Fibroblast of skin of abdomen (primary cell): Measurements from ENCODE around the gene UPB1.

ENCODE experiments used
- DNase-seq: peaks from one replicate; pipeline ENCODE4 v3.0.0-alpha.2; 2013

Gene UPB1

DNA sequence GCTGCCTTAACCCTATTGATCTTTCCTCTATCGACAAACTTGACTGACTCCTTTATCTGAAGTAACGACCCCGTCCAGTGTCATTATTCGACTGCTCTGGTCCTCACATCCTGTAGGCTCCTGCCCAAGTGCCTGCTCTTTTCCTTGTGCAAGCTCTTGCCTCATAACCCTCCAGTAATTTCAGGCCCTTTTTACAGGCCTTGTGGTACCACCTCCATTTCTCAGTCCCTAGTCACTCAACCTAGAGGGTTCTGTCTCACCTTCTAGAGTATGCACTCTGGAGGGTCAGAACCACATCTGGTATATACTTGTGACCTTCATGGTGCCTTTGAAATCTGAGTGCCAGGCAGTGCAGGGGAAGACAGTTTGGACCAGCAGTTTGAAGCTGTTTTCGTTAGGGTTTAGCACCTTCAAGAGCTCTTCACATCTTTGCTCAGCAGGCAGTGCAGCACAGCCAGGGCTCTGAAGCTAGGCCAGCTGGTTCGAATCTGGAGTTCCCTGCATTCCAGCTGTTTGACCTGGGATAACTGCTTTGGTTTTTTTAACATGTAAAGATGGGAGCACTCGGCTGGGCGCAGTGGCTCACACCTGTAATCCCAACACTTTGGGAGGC is 71.9 kb downstream of the UPB1 start:
- DNase-seq = no peak

DNA sequence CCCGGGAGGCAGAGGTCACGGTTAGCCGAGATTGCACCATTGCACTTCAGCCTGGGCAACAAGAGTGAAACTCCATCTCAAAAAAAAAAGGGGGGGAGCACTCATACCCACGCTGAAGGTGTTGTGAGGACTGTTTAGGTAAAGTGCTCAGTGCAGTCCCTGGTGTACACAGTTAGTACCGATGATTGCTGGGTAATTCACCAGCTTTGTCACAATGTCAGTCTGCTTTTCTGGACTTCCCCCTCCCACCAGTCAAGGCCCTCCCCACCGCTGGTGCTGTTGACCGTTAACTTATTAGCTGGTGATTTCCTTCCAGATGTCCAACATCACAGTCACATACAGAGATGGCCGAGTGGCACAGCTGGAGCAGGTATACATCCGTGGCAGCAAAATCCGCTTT is 72.5 kb downstream of the UPB1 start:
- no peak for DNase-seq

DNA sequence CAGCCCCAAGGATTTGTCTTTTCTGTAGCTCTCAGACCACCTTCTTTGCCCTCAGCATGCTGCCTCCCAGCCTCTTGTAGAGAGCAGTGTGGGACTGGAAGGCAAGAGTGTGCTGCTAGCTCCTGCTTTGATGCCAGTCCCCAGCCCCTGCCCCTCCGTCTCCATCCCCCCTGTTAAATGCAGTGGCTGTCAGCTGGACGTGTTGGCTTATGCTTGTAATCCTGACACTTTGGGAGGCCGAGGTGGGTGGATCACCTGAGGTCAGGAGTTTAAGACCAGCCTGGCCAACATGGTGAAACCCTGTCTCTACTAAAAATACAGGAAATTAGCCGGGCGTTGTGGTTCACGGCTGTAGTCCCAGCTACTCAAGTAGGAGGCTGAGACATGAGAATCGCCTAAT is 76.1 kb downstream of the UPB1 start:
- DNase-seq = no peak

DNA sequence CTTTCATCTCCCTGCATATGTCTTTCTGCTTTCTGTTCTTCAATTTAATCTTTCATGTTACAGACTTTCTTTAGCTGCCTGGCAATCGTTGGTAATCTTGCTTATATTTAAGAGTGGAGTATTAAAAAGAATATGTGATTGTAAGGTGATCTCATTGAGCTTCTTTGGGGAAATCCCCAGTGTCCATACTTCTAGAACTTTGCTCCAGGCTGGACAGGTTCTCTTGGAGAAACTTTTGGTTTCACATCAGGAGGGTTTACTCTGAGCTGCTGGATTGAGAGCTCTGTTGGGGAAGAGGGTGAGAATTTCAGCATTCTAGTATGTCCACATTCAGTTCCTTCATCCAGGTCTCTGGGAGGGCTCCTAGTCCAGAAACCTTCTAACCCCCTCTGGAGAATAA is 81.6 kb downstream of the UPB1 start:
- DNase-seq = no peak
